Hematopoietic multipotent progenitor cell treated with erythropoietin and hydrocortisone succinate and interleukin-3 and kit ligand, for 15 days (in vitro differentiated cells): ENCODE results near the gene EVC2.

Experiments
- DNase-seq: peaks from one replicate; pipeline ENCODE4 v3.0.0-alpha.2; 2015; ENCODE audit warnings: low spot score

Gene EVC2

GRCh38 chr4:5683566-5683965, 24.8 kb downstream of the EVC2 start:
- no peak for DNase-seq

DNA sequence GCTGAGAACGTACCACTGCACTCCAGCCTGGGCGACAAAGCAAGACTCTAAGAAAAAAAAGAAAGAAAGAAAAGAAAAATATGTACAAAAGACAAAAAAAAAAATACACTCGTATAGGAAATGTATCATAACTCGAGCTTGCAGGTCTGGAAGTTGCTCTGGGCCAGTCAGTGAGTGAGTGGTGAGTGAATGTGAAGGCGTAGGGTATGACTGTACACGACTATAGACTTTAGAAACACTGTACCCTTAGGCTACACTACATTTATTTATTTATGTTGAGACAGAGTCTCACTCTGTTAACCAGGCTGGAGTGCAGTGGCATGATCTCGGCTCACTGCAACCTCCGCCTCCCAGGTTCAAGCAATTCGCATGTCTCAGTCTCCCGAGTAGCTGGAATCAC, 29.4 kb downstream of the EVC2 start:
- no peak for DNase-seq

GRCh38 chr4:5676763-5677162, 31.6 kb downstream of the EVC2 start:
- DNase-seq: no peak

- DNase-seq: no peak
These were observed 41.6 kb downstream of the EVC2 start for GRCh38 chr4:5666741-5667140.

DNA sequence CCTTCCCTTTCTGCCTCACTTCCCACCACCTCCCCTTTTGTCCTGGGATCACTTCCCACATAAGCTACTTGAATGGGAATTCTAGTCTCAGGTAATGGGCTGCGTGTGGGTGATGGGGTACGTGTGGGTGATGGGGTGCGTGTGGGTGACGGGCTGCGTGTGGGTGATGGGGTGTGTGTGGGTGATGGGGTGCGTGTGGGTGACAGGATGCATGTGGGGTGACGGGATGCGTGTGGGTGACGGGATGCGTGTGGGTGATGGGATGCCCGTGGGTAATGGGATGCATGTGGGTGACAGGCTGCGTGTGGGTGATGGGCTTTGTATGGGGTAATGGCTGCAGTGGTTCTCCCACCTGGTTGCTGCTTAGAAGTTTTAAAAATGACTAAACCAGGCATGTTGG, 43.6 kb downstream of the EVC2 start:
- DNase-seq: no peak

GRCh38 chr4:5662555-5662954, 45.8 kb downstream of the EVC2 start:
- no peak for DNase-seq

- DNase-seq: no peak
These were observed 47.1 kb downstream of the EVC2 start for GRCh38 chr4:5661237-5661636.

DNA sequence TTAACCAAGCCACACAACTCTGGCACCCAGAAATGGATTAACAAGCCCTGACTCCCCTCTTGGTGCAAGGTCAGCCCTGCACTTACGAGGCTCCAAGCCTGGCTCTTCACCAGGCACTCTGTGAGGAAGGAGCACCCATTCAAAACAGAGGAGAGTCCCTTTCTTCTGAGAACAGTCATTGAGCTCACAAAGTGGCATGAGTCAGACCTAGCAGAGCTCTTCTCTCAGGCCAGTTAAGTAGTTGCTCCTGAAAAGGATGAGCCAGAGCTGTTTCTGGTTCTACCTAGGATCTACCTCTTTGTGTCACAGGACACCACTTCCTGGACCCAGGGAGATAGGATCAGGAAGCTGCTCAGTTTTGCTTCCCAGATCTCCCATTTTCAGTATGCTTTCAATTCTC, 48.2 kb downstream of the EVC2 start:
- DNase-seq: no peak

- DNase-seq: no peak
These were observed 49.4 kb downstream of the EVC2 start for GRCh38 chr4:5658974-5659373.

GRCh38 chr4:5656415-5656814, 51.9 kb downstream of the EVC2 start:
- no peak for DNase-seq

DNA sequence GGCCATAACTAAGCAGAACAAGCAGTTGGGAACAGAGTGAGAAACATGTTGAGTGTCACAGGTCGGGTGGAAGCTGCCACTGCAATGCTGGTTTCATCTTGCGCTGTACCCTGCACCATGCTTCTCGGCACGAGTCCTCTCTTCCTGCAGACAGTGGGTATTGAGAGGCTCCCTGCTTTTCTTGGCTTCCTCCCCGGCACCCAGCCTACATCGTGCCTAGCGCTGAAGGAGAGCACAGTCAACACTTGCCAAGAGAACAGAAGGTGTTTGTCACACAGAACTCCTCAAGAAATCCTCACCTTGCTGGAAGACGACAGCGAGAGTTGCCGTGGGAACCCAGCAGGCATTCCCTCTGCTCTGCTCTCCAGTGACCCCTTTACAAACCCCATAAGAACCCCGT, 53.6 kb downstream of the EVC2 start:
- no peak for DNase-seq

DNA sequence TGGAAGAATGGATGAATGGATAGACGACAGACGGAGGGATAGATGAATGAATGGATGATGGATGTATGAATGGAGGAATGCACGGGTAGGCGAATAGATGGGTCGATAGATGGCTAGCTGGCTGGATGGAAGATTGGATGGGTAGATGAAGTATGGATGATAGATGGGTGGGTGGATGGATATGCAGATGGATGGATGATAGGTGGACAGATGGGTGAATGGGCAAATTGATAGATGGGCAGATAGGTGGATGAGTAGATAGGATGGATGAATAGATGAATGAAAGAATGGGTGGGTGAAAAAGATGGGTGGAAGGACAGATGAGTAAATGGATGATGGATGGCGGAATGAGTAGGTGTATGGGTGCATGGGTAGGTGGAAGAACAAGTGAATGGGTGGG, 57.3 kb downstream of the EVC2 start:
- DNase-seq: no peak

GRCh38 chr4:5650040-5650439, 58.3 kb downstream of the EVC2 start:
- DNase-seq: no peak

DNA sequence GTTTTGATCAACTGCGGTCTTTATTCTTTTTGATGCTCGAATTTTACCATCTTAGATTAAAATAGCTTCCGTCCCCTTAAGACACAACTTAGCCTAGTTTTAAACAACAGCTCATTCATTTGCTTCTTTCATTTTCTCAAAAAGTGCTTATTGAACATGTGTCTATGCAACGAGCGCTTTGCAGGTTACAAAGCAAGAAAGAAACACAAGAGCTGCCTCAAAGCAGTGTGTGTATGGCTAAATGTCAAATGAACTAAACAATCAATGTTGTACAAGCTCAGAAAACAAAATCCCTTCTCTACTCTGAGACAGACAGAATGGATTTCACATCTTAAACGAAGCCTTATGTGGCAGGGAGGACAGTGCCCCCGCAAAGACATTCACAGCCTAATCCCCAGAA, 61.0 kb downstream of the EVC2 start:
- no peak for DNase-seq

DNA sequence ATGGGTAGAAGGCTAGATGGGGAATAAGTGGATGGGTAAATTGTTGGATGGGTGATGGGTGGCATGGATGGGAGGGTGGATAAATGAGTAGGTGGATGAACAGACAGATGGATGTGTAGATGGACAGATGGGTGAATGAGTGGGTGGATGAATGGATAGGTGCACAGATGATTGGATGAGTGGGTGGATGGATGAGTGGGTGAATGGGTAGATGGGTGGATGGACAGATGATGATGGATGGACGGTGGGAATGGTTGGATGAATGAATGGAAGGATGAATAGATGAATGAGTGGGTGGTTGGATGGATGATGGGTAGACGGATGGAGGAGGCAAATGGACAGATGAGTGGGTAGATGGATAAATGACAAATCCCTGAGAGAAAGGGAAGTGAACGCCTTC, 68.3 kb downstream of the EVC2 start:
- DNase-seq: no peak

DNA sequence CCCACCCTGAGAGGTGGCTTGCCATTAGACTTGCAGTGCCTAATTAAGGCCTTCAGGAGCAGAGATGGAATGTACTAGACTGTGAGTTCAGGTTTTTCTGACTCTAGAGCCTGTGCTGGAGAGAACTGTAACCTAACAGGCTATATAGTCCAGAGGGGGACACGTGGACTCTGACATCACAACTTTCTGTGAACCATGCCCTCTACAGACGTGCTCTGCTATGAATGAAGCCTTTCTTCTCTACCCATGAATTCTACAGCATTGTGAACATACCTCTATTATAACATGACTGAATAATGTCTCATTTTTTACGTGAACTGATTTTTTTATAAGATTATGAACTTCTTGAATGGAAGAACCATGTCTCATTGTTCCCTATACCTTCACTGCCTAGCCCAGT, 68.8 kb downstream of the EVC2 start:
- no peak for DNase-seq

DNA sequence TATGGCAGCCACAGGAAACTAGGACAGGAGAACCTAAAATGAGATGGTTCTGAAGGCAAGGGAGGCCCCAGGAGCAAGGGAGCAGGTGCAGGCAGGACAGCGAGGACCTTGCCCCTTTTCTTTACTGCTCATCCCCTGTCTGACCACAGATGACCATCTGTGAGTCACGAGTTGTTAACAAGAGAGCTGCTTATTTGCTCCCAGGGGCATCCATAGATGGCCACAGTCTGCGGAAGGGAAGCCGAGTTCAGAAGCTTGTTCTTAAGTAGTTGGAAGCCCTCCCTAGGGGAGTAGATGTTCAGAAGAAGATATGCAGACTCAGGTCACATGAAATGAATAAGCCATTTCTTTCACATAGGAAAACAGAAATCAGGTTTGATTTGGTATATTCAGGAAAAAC, 69.4 kb downstream of the EVC2 start:
- no peak for DNase-seq

DNA sequence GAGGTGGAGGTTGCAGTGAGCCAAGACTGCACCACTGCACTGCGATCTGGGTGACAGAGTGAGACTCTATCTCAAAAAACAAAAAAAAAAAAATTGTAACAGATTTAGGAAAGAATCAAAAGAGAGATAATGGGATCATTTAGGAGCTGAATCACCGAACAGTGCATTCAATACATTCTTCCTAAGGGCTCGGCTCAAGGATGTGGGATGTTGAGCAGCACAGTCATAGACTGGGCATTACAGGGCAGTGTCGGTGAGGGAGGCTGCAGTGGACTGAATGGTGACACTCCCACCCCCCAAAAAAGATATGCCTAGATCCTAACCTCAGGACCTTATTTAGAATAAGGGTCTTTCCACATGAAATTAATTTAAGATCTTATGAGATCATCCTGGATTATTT, 70.0 kb downstream of the EVC2 start:
- no peak for DNase-seq

DNA sequence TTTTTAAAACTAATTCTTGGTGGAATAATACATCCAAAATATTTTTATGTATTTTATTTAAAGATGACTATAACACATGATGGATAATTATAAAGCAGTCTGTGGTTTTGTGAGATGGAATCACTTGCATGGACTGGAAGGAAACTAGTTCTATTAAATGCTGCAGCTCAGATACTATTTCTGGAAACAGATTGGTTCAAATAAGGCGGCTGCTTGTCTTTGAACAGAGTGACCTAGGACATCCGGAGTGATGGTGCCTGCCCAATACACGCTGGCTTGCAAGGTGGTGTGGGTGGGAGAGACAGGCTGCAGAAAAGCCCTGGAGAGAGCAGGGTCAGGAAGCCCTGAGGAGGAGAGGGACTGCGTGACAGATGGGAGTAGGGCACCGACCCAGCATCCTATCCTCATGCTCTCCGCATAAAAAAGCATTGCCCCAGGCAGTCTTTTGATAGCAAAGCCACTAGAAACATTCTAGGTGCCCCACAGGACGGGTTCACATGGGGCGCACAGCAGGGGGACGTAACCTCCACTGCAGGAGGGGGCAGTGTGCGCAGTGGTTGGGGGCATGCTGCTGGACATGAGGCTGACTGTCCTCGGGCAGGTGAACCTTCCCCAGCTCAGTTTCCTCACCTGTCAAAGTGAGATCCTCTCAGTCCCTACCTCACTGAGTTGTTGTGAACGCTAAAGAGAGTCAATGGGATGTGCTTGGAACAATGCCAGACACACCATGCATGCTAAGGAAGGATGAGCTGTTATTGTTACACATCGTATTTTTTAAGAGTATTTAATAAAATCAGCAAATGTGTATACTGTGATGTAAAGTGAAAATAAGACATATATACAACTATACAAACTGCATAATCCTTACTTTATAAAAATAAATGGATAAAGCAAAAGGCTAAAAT, 71.3 kb downstream of the EVC2 start:
- no peak for DNase-seq

GRCh38 chr4:5635826-5636195, 72.5 kb downstream of the EVC2 start:
- no peak for DNase-seq

GRCh38 chr4:5632571-5632970, 75.8 kb downstream of the EVC2 start:
- DNase-seq: no peak

DNA sequence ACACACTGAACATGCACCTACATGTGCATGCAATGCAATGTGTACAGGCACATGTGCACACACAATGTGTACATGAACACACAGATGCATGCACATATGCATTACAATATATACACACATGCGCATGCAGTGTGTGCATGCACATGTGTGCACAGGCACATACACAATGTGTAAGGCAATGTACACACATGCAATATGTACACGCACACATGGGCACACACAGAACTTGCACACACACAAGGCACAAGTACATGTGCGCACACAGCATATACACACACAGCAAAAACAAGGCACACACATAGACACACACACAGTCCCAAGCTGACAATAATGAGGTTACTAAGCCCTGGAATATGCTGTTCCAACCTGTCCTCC, 76.3 kb downstream of the EVC2 start:
- DNase-seq: no peak

DNA sequence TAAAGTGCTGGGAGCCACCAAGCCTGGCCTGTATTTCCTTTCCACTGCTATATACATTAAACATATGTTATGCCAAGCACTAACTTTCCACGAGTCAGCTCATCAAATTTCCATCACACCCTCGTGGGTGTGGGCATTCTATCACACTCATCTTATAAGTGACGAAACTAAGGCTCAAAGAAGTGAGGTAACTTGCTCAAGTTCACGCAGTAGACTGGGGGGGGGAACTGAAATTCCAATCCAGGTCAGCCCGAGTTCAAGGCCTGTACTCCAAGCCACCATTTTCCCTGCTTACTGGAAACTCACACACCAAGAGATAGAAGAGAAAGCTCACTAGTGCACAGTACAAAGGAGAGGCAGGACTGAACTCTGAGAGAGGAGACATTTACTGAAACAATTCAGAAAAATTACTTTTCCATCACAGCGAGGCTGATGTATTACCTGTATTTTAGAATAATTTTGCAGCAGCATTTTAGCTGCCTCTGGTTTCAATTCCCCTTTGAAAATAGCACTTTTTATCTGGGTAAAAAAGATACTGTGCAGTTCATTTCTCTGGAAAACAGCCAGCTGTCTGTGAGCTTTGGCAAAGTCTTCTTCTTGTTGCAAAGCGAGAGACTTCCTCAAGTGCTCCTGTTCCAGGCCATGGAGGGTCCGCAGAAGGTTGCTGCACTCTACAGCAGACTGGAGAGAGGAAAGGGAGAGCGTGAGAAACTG, 76.8 kb downstream of the EVC2 start:
- no peak for DNase-seq

GRCh38 chr4:5630762-5631161, 77.6 kb downstream of the EVC2 start:
- DNase-seq: no peak
